Measurements from ENCODE around the gene ADAMTS20. TPM values are rescaled to one million over a fixed set of nuclear protein-coding genes. Genes with fewer than 3 reads are reported as not detected.

Gene ADAMTS20
- total RNA-seq, 1 experiment from 2014 or later: 0.07 TPM

DNA sequence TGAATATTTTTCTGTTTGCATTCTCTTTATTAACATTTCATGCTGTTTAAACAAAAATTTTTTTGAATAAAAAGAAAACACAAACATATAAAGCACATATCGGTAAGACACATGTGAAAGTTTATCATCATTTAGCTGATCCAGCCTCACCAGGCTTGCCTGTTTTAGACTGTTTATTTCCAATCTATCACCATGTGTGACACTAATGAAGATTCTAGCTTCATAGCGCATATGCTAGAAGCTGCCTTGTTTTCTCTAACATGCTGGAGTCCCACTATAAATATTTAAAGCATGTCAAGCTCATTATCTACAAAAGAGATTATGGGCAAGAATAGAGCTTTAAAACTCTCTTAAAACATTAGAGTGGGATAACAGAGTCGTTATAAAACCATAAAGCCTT is 25.4 kb upstream of the ADAMTS20 start:
- Mint-ChIP-seq H3K27ac (ENCODE audit: unreplicated experiment) (no peak overlapping the region), H3K9me3 (ENCODE audit: unreplicated experiment) (peaks cover 7% of the 10 kb centered on the region), H3K4me3 (ENCODE audit: unreplicated experiment) (no peak overlapping the region), H3K4me1 (ENCODE audit: low read depth, unreplicated experiment) (no peaks in the 10 kb centered on the region), H3K27me3 (ENCODE audit: insufficient read depth, unreplicated experiment) (peaks cover 20% of the 10 kb centered on the region), H3K36me3 (ENCODE audit: insufficient read depth, unreplicated experiment) (no peaks in the 10 kb centered on the region)
- POLR2A ChIA-PET: no interaction called here
- CTCF ChIA-PET: no interaction called here
- H3K4me3 ChIP-seq (ENCODE audit: low read depth, low read length): no peak overlapping the region
- no TSS peak for BruUV-seq (replicated peaks)
- H3K36me3 ChIP-seq (ENCODE audit: control insufficient read depth, insufficient read depth, low read length): no peaks in the 10 kb centered on the region
- no peaks in the 10 kb centered on the region for H3K27me3 ChIP-seq (replicated peaks; ENCODE audit: control insufficient read depth, insufficient read depth, low read length)
- TF ChIP-seq, protein P1, sequence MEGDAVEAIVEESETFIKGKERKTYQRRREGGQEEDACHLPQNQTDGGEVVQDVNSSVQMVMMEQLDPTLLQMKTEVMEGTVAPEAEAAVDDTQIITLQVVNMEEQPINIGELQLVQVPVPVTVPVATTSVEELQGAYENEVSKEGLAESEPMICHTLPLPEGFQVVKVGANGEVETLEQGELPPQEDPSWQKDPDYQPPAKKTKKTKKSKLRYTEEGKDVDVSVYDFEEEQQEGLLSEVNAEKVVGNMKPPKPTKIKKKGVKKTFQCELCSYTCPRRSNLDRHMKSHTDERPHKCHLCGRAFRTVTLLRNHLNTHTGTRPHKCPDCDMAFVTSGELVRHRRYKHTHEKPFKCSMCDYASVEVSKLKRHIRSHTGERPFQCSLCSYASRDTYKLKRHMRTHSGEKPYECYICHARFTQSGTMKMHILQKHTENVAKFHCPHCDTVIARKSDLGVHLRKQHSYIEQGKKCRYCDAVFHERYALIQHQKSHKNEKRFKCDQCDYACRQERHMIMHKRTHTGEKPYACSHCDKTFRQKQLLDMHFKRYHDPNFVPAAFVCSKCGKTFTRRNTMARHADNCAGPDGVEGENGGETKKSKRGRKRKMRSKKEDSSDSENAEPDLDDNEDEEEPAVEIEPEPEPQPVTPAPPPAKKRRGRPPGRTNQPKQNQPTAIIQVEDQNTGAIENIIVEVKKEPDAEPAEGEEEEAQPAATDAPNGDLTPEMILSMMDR (IDR thresholded peaks at IDR 0.05; ENCODE audit: insufficient read depth in 1 of 2, low read depth in 1 of 2, low read length in 1 of 2, severe bottlenecking in 1 of 2, unreplicated experiment in 1 of 2): no peak
- intact Hi-C loops (cut with micrococcal nuclease; ENCODE audit: unreplicated experiment): no loop called here
- H3K9me3 ChIP-seq: no peaks in the 10 kb centered on the region
- H3K4me1 ChIP-seq: no peaks in the 10 kb centered on the region
- DNase-seq: no peak

DNA sequence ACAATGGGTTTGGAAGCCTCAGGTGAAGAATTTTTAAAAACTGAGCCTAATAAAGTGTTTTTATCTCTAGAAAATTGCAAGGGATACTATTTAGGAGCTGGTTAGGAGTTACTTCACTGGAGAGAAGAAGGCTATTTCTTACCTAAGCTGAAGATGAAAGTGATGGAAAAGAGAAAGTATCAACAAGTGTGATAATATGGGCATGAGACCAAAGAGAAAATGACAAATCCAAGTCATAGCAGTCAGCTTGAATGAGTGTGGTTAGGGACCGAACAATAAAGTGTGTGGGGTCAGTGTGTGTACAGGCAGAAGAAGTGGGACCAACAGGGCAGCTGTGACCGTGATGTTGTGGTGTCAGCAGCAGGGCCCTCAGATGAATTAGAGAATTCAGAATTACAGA is 24.2 kb upstream of the ADAMTS20 start:
- no peaks in the 10 kb centered on the region for H3K4me1 ChIP-seq
- no TSS peak for BruUV-seq (replicated peaks)
- DNase-seq: no peak
- POLR2A ChIA-PET: no interaction called here
- intact Hi-C loops (cut with micrococcal nuclease; ENCODE audit: unreplicated experiment): no loop called here
- H3K27me3 ChIP-seq (replicated peaks; ENCODE audit: control insufficient read depth, insufficient read depth, low read length): no peaks in the 10 kb centered on the region
- CTCF ChIA-PET: no interaction called here
- peaks cover 7% of the 10 kb centered on the region for H3K9me3 Mint-ChIP-seq (ENCODE audit: unreplicated experiment)
- no peak overlapping the region for H3K4me3 ChIP-seq (ENCODE audit: low read depth, low read length)
- no peak overlapping the region for H3K27ac Mint-ChIP-seq (ENCODE audit: unreplicated experiment)
- peaks cover 11% of the 10 kb centered on the region for H3K27me3 Mint-ChIP-seq (ENCODE audit: insufficient read depth, unreplicated experiment)
- TF ChIP-seq, protein P1 (IDR thresholded peaks at IDR 0.05; ENCODE audit: insufficient read depth in 1 of 2, low read depth in 1 of 2, low read length in 1 of 2, severe bottlenecking in 1 of 2, unreplicated experiment in 1 of 2): no peak
- no peaks in the 10 kb centered on the region for H3K4me1 Mint-ChIP-seq (ENCODE audit: low read depth, unreplicated experiment)
- H3K9me3 ChIP-seq: no peaks in the 10 kb centered on the region
- no peaks in the 10 kb centered on the region for H3K36me3 Mint-ChIP-seq (ENCODE audit: insufficient read depth, unreplicated experiment)
- no peaks in the 10 kb centered on the region for H3K36me3 ChIP-seq (ENCODE audit: control insufficient read depth, insufficient read depth, low read length)
- no peak overlapping the region for H3K4me3 Mint-ChIP-seq (ENCODE audit: unreplicated experiment)

DNA sequence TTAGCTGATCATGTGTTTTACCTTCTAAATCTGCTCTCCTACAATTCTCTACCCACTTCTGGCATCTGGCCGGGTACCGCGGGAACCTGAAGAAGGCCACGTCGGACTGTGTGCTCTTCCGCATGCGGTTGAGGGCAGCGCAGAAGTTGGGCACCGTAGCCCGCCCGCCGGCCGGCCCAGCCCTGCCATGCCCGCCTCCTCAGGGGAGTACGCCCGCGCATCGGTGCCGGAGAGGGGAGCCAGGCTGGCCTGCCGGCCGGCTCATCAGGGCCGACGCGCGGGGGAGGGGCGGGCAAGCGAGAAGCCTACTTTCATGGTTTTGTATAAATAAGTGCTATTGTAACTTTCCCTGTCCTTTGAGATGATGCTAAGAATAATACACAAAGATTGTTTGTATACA is 19.9 kb upstream of the ADAMTS20 start:
- no TSS peak for BruUV-seq (replicated peaks)
- intact Hi-C loops (cut with micrococcal nuclease; ENCODE audit: unreplicated experiment): no loop called here
- POLR2A ChIA-PET: no interaction called here
- H3K36me3 Mint-ChIP-seq (ENCODE audit: insufficient read depth, unreplicated experiment): no peaks in the 10 kb centered on the region
- no peaks in the 10 kb centered on the region for H3K36me3 ChIP-seq (ENCODE audit: control insufficient read depth, insufficient read depth, low read length)
- peaks cover 7% of the 10 kb centered on the region for H3K9me3 Mint-ChIP-seq (ENCODE audit: unreplicated experiment)
- TF ChIP-seq, protein P1 (IDR thresholded peaks at IDR 0.05; ENCODE audit: insufficient read depth in 1 of 2, low read depth in 1 of 2, low read length in 1 of 2, severe bottlenecking in 1 of 2, unreplicated experiment in 1 of 2): no peak
- H3K4me3 Mint-ChIP-seq (ENCODE audit: unreplicated experiment): no peak overlapping the region
- H3K4me1 ChIP-seq: no peaks in the 10 kb centered on the region
- DNase-seq: no peak
- no peaks in the 10 kb centered on the region for H3K9me3 ChIP-seq
- no peaks in the 10 kb centered on the region for H3K4me1 Mint-ChIP-seq (ENCODE audit: low read depth, unreplicated experiment)
- CTCF ChIA-PET: no interaction called here
- H3K27ac Mint-ChIP-seq (ENCODE audit: unreplicated experiment): no peak overlapping the region
- no peaks in the 10 kb centered on the region for H3K27me3 ChIP-seq (replicated peaks; ENCODE audit: control insufficient read depth, insufficient read depth, low read length)
- H3K4me3 ChIP-seq (ENCODE audit: low read depth, low read length): no peak overlapping the region
- H3K27me3 Mint-ChIP-seq (ENCODE audit: insufficient read depth, unreplicated experiment): peaks cover 8% of the 10 kb centered on the region

Data from Caco-2 (cell line).